CD4-positive, CD25-positive, alpha-beta regulatory T cell (primary cell): ENCODE data around the gene DOP1A. TPM values are rescaled to one million over a fixed set of nuclear protein-coding genes. Genes with fewer than 3 reads are reported as not detected.

Experiments
- ATAC-seq, 2 donors: fragments of 150-1000 bp; cut with Tn5 transposase; one replicate each; pipeline ENCODE4 v1.10.0; 2021; ENCODE audit warnings: low read depth in 2 of 2, moderate number of reproducible peaks in 2 of 2, moderate library complexity in 1 of 2
- DNase-seq, 3 donors: peaks; one replicate each; pipeline versions ENCODE4 v3.0.0 to v3.0.0-alpha.2; 2012 to 2022; ENCODE audit warnings: mixed read lengths in 1 of 3
- H3K27ac ChIP-seq: one replicate; pipeline ENCODE4 v1.7.0; 2013; ENCODE audit warnings: mild to moderate bottlenecking, low read length; ENCODE audit not compliant: insufficient read depth, poor library complexity, severe bottlenecking
- H3K27me3 ChIP-seq: one replicate; pipeline ENCODE4 v1.7.0; 2013; ENCODE audit warnings: low read length; ENCODE audit not compliant: control insufficient read depth, insufficient read depth
- H3K36me3 ChIP-seq: one replicate; pipeline ENCODE4 v1.7.0; 2013; ENCODE audit warnings: mild to moderate bottlenecking, low read length, moderate library complexity; ENCODE audit not compliant: control insufficient read depth, insufficient read depth
- H3K4me1 ChIP-seq: 2 replicates; pipeline ENCODE4 v1.7.0; 2013; ENCODE audit warnings: mild to moderate bottlenecking, low read length; ENCODE audit not compliant: insufficient read depth, control insufficient read depth, poor library complexity, severe bottlenecking
- H3K4me3 ChIP-seq: one replicate; pipeline ENCODE4 v1.7.0; 2013; ENCODE audit warnings: low read depth, mild to moderate bottlenecking, low read length, moderate library complexity
- H3K9me3 ChIP-seq, 2 experiments: 1 replicate in 1 of 2; 2 replicates in 1 of 2; pipeline ENCODE4 v1.7.0; 2013; ENCODE audit warnings: low read length in 2 of 2, mild to moderate bottlenecking in 1 of 2, moderate library complexity in 1 of 2; ENCODE audit not compliant: control insufficient read depth in 2 of 2
- H3K27ac Mint-ChIP-seq, 3 donors: one replicate each; pipeline ENCODE4 v1.8.0; 2020 to 2022; ENCODE audit warnings: mild to moderate bottlenecking in 3 of 3, mixed read lengths in 3 of 3, moderate library complexity in 2 of 3
- H3K27me3 Mint-ChIP-seq: one replicate; pipeline ENCODE4 v1.8.0; 2022; ENCODE audit warnings: mild to moderate bottlenecking, mixed read lengths
- H3K36me3 Mint-ChIP-seq: one replicate; pipeline ENCODE4 v1.8.0; 2020; ENCODE audit warnings: mixed read lengths
- H3K4me1 Mint-ChIP-seq, 4 donors: one replicate each; pipeline ENCODE4 v1.8.0; 2020 to 2022; ENCODE audit warnings: mixed read lengths in 4 of 4, mild to moderate bottlenecking in 1 of 4
- H3K4me3 Mint-ChIP-seq, 4 donors: one replicate each; pipeline ENCODE4 v1.8.0; 2020 to 2022; ENCODE audit warnings: mild to moderate bottlenecking in 4 of 4, mixed read lengths in 4 of 4, moderate library complexity in 3 of 4
- H3K9me3 Mint-ChIP-seq, 7 donors: one replicate each; pipeline ENCODE4 v1.8.0; 2020 to 2022; ENCODE audit warnings: mixed read lengths in 7 of 7, mild to moderate bottlenecking in 3 of 7, moderate library complexity in 2 of 7
- polyA plus RNA-seq, 4 donors: library from polyadenylated mRNA; unstranded; fragments of 300-500 nt; fragmentation: Illumina TruSeq; gene quantifications; one replicate each; pipeline ENCODE4 v1.2.3, GENCODE V29; 2021
- total RNA-seq: library from RNA; stranded (reverse); gene quantifications from one replicate; pipeline ENCODE4 v1.2.3, GENCODE V29; 2022

The DOP1A gene
- total and polyA plus RNA-seq, 5 donors from 2014 or later = 2.1 to 21.7 (median 2.5) TPM

- H3K4me3 Mint-ChIP-seq = no peak overlapping the region
- Histone ChIP-seq H3K27me3 (no peaks in the 10 kb centered on the region), H3K4me1 (no peaks in the 10 kb centered on the region), H3K9me3 (no peaks in the 10 kb centered on the region), H3K4me3 (no peak overlapping the region), H3K27ac (no peak overlapping the region), H3K36me3 (peaks cover 83% of the 10 kb centered on the region)
- no peaks in the 10 kb centered on the region for H3K4me1 Mint-ChIP-seq
- H3K36me3 Mint-ChIP-seq = peaks cover 65% of the 10 kb centered on the region
- H3K27ac Mint-ChIP-seq = no peak overlapping the region
- H3K27me3 Mint-ChIP-seq = no peaks in the 10 kb centered on the region
- H3K9me3 Mint-ChIP-seq = no peaks in the 10 kb centered on the region
- DNase-seq (no peak), ATAC-seq (no peak)
Measured at GRCh38 chr6:83167726-83168278, 100.3 kb downstream of the DOP1A start.

GRCh38 chr6:83168556-83168955 lies 101.1 kb downstream of the DOP1A start:
- no peaks in the 10 kb centered on the region for H3K9me3 Mint-ChIP-seq
- Histone ChIP-seq H3K9me3 (no peaks in the 10 kb centered on the region), H3K4me3 (no peak overlapping the region), H3K36me3 (peaks cover 87% of the 10 kb centered on the region), H3K4me1 (no peaks in the 10 kb centered on the region), H3K27me3 (no peaks in the 10 kb centered on the region), H3K27ac (no peak overlapping the region)
- H3K27ac Mint-ChIP-seq = no peak overlapping the region
- H3K4me1 Mint-ChIP-seq = no peaks in the 10 kb centered on the region
- H3K4me3 Mint-ChIP-seq = no peak overlapping the region
- DNase-seq (no peak), ATAC-seq (no peak)
- peaks cover 67% of the 10 kb centered on the region for H3K36me3 Mint-ChIP-seq
- no peaks in the 10 kb centered on the region for H3K27me3 Mint-ChIP-seq

- H3K27ac Mint-ChIP-seq = no peak overlapping the region
- no peaks in the 10 kb centered on the region for H3K9me3 ChIP-seq
- H3K36me3 Mint-ChIP-seq = peaks cover 67% of the 10 kb centered on the region
- H3K27me3 Mint-ChIP-seq = no peaks in the 10 kb centered on the region
- peaks cover 89% of the 10 kb centered on the region for H3K36me3 ChIP-seq
- no peaks in the 10 kb centered on the region for H3K9me3 Mint-ChIP-seq
- no peaks in the 10 kb centered on the region for H3K27me3 ChIP-seq
- no peaks in the 10 kb centered on the region for H3K4me1 ChIP-seq
- H3K4me3 Mint-ChIP-seq = no peak overlapping the region
- H3K4me1 Mint-ChIP-seq = peaks cover 0 to under 1% (median under 1%) of the 10 kb centered on the region in 4 donors
- DNase-seq (no peak), ATAC-seq (no peak)
- no peak overlapping the region for H3K27ac ChIP-seq
- no peak overlapping the region for H3K4me3 ChIP-seq
Measured at GRCh38 chr6:83169106-83169505, 101.6 kb downstream of the DOP1A start.

GRCh38 chr6:83169511-83169910 lies 102.0 kb downstream of the DOP1A start:
- Mint-ChIP-seq H3K27ac (peak overlapping the region in 1 of 3 donors; percentile 67), H3K36me3 (peaks cover 65% of the 10 kb centered on the region), H3K4me1 (peaks cover 0 to 5% (median 1%) of the 10 kb centered on the region in 4 donors), H3K27me3 (no peaks in the 10 kb centered on the region), H3K9me3 (no peaks in the 10 kb centered on the region), H3K4me3 (no peak overlapping the region)
- H3K27ac ChIP-seq = no peak overlapping the region
- H3K4me1 ChIP-seq = no peaks in the 10 kb centered on the region
- peaks cover 89% of the 10 kb centered on the region for H3K36me3 ChIP-seq
- H3K27me3 ChIP-seq = no peaks in the 10 kb centered on the region
- ATAC-seq (no peak), DNase-seq (no peak)
- no peak overlapping the region for H3K4me3 ChIP-seq
- no peaks in the 10 kb centered on the region for H3K9me3 ChIP-seq

GRCh38 chr6:83176246-83176645 lies 108.8 kb downstream of the DOP1A start:
- peaks cover 31% of the 10 kb centered on the region for H3K36me3 Mint-ChIP-seq
- Histone ChIP-seq H3K4me3 (no peak overlapping the region), H3K9me3 (no peaks in the 10 kb centered on the region), H3K4me1 (no peaks in the 10 kb centered on the region), H3K36me3 (peaks cover 58% of the 10 kb centered on the region), H3K27me3 (no peaks in the 10 kb centered on the region), H3K27ac (no peak overlapping the region)
- peaks cover 0 to 23% (median 1%) of the 10 kb centered on the region in 4 donors for H3K4me1 Mint-ChIP-seq
- ATAC-seq (no peak), DNase-seq (no peak)
- no peak overlapping the region for H3K4me3 Mint-ChIP-seq
- no peaks in the 10 kb centered on the region for H3K9me3 Mint-ChIP-seq
- H3K27ac Mint-ChIP-seq = no peak overlapping the region
- no peaks in the 10 kb centered on the region for H3K27me3 Mint-ChIP-seq

GRCh38 chr6:83180426-83180950 lies 113.0 kb downstream of the DOP1A start:
- ATAC-seq (no peak), DNase-seq (no peak)
- H3K4me3 Mint-ChIP-seq = no peak overlapping the region
- H3K36me3 ChIP-seq = peaks cover 46% of the 10 kb centered on the region
- H3K4me3 ChIP-seq = no peak overlapping the region
- peaks cover 39% of the 10 kb centered on the region for H3K36me3 Mint-ChIP-seq
- H3K4me1 Mint-ChIP-seq = peaks cover 0 to 28% (median 8%) of the 10 kb centered on the region in 4 donors
- H3K4me1 ChIP-seq = no peaks in the 10 kb centered on the region
- H3K27me3 ChIP-seq = no peaks in the 10 kb centered on the region
- H3K27ac Mint-ChIP-seq = peak overlapping the region in 1 of 3 donors; percentile 16
- no peak overlapping the region for H3K27ac ChIP-seq
- no peaks in the 10 kb centered on the region for H3K9me3 Mint-ChIP-seq
- H3K9me3 ChIP-seq = no peaks in the 10 kb centered on the region
- no peaks in the 10 kb centered on the region for H3K27me3 Mint-ChIP-seq

GRCh38 chr6:83182114-83182513 lies 114.6 kb downstream of the DOP1A start:
- ATAC-seq = no peak
- Mint-ChIP-seq H3K4me1 (peaks cover 0 to 28% (median 10%) of the 10 kb centered on the region in 4 donors), H3K4me3 (no peak overlapping the region), H3K27ac (no peak overlapping the region), H3K36me3 (peaks cover 45% of the 10 kb centered on the region), H3K9me3 (no peaks in the 10 kb centered on the region), H3K27me3 (no peaks in the 10 kb centered on the region)
- Histone ChIP-seq H3K27me3 (no peaks in the 10 kb centered on the region), H3K36me3 (peaks cover 40% of the 10 kb centered on the region), H3K9me3 (no peaks in the 10 kb centered on the region), H3K4me3 (no peak overlapping the region), H3K27ac (no peak overlapping the region), H3K4me1 (no peaks in the 10 kb centered on the region)
- DNase-seq = no peak
